Measurements from ENCODE around the gene AMN1. TPM values are rescaled to one million over a fixed set of nuclear protein-coding genes. Genes with fewer than 3 reads are reported as not detected.

Gene AMN1
- total and polyA plus RNA-seq, 2 of the 13 experiments (the other 11 are each of a cell fraction or from before 2014, with no cell fraction given) = 7.5 to 26.5 TPM

DNA sequence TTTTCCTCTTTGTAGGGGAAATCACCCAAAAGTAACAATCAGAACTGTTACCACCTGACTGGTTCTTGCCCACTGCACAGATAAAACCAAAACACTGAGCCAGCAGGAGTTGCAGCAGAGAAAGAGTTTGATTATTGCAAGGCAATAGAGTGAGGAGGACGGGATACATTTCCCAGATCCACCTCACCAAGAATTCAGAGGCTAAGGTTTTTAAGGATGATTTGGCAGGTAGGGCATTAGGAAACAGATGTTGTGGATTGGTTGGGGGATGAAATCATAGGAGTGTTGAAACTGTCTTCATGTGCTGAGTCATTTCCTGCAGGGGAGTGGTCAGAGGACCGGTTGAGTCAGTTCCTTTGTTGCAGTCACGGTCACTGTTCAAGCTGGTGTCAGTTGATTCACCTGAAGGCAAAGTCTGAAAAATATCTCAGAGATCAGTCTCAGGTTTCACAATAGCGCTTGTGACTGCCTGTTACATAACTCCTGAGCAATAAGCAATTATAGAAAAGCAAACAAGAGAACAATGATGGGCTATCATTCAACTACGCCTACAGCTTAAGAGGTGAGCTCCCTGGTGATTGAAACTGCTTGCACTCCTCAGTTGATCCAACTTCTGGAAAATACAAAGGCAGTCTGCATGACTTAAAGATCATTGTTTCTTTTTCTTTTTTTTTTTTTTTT lies 20.3 kb upstream of the AMN1 start (continued):
- TF ChIP-seq HMGXB3 (CRISPR knock-in tag; IDR thresholded peaks at IDR 0.05; ENCODE audit: borderline replicate concordance) (peak; percentile 71; the same call in 1 of the 2 replicates), ZNF367 (CRISPR knock-in tag; IDR thresholded peaks at IDR 0.05; ENCODE audit: borderline replicate concordance) (no peak), SMYD3 (CRISPR knock-in tag; IDR thresholded peaks at IDR 0.05) (peak; percentile 80; the same call in 1 of the 2 replicates), ZNF543 (CRISPR knock-in tag; IDR thresholded peaks at IDR 0.05) (no peak; the same call in 1 of the 2 replicates), ZFP1 (CRISPR knock-in tag; IDR thresholded peaks at IDR 0.05) (peak; percentile 91)
- TF ChIP-seq, protein P1, sequence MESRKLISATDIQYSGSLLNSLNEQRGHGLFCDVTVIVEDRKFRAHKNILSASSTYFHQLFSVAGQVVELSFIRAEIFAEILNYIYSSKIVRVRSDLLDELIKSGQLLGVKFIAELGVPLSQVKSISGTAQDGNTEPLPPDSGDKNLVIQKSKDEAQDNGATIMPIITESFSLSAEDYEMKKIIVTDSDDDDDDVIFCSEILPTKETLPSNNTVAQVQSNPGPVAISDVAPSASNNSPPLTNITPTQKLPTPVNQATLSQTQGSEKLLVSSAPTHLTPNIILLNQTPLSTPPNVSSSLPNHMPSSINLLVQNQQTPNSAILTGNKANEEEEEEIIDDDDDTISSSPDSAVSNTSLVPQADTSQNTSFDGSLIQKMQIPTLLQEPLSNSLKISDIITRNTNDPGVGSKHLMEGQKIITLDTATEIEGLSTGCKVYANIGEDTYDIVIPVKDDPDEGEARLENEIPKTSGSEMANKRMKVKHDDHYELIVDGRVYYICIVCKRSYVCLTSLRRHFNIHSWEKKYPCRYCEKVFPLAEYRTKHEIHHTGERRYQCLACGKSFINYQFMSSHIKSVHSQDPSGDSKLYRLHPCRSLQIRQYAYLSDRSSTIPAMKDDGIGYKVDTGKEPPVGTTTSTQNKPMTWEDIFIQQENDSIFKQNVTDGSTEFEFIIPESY (CRISPR knock-in tag; IDR thresholded peaks at IDR 0.05) = peak; percentile 88
- TF ChIP-seq, protein P2, sequence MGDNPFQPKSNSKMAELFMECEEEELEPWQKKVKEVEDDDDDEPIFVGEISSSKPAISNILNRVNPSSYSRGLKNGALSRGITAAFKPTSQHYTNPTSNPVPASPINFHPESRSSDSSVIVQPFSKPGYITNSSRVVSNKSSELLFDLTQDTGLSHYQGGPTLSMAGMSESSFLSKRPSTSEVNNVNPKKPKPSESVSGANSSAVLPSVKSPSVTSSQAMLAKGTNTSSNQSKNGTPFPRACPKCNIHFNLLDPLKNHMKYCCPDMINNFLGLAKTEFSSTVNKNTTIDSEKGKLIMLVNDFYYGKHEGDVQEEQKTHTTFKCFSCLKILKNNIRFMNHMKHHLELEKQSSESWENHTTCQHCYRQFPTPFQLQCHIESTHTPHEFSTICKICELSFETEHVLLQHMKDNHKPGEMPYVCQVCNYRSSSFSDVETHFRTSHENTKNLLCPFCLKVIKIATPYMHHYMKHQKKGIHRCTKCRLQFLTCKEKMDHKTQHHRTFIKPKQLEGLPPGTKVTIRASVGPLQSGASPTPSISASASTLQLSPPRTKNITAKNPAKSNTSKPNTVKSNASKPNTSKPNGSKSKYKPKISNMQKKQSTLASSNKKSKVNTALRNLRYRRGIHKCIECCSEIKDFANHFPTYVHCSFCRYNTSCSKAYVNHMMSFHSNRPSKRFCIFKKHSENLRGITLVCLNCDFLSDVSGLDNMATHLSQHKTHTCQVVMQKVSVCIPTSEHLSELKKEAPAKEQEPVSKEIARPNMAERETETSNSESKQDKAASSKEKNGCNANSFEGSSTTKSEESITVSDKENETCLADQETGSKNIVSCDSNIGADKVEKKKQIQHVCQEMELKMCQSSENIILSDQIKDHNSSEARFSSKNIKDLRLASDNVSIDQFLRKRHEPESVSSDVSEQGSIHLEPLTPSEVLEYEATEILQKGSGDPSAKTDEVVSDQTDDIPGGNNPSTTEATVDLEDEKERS (CRISPR knock-in tag; IDR thresholded peaks at IDR 0.05) = peak; percentile 96

Data from HepG2 (cell line).